ENCODE results near the gene DHX9.

DNA sequence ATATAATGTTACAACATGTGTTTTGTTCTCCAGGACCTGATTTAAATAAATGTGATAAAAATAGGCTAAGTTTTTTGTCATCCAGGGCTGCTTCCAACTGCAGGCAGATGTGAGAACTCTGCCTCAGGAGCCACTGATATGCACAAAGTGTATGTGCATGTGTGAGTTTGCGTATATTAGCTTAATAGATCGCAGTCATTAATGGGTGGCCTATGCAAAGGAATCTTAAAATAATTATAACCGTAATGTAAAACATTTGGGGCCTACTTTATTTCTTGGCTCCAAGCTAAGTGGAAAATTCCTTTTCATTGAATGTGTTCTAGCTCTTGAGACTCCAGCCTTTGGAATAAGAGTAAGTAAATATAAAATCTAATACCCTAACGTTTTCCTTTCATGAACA is 16.8 kb downstream of the DHX9 start:
- TF ChIP-seq, protein P1, sequence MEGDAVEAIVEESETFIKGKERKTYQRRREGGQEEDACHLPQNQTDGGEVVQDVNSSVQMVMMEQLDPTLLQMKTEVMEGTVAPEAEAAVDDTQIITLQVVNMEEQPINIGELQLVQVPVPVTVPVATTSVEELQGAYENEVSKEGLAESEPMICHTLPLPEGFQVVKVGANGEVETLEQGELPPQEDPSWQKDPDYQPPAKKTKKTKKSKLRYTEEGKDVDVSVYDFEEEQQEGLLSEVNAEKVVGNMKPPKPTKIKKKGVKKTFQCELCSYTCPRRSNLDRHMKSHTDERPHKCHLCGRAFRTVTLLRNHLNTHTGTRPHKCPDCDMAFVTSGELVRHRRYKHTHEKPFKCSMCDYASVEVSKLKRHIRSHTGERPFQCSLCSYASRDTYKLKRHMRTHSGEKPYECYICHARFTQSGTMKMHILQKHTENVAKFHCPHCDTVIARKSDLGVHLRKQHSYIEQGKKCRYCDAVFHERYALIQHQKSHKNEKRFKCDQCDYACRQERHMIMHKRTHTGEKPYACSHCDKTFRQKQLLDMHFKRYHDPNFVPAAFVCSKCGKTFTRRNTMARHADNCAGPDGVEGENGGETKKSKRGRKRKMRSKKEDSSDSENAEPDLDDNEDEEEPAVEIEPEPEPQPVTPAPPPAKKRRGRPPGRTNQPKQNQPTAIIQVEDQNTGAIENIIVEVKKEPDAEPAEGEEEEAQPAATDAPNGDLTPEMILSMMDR (IDR thresholded peaks at IDR 0.05) = no peak
- TF ChIP-seq POLR2AphosphoS5 (IDR thresholded peaks at IDR 0.05) = no peak
